Liver (tissue), 2 donors: Measurements from ENCODE around the gene RAD9A.

Source experiments
- CTCF ChIP-seq: fragments of 150-350 bp; IDR thresholded peaks from 2 replicates; pipeline ENCODE4 v1.5.1; 2017; ENCODE audit warnings: improper control_type of control experiment, low read depth, low read length; ENCODE audit not compliant: missing input control
- TF ChIP-seq, protein P1 (sequence below): IDR thresholded peaks from 2 replicates; pipeline ENCODE4 v1.6.1; 2016; ENCODE audit warnings: antibody characterized with exemption, mild to moderate bottlenecking
- donor health status: healthy.

- TF ChIP-seq CTCF = no peak
- TF ChIP-seq, protein P1, sequence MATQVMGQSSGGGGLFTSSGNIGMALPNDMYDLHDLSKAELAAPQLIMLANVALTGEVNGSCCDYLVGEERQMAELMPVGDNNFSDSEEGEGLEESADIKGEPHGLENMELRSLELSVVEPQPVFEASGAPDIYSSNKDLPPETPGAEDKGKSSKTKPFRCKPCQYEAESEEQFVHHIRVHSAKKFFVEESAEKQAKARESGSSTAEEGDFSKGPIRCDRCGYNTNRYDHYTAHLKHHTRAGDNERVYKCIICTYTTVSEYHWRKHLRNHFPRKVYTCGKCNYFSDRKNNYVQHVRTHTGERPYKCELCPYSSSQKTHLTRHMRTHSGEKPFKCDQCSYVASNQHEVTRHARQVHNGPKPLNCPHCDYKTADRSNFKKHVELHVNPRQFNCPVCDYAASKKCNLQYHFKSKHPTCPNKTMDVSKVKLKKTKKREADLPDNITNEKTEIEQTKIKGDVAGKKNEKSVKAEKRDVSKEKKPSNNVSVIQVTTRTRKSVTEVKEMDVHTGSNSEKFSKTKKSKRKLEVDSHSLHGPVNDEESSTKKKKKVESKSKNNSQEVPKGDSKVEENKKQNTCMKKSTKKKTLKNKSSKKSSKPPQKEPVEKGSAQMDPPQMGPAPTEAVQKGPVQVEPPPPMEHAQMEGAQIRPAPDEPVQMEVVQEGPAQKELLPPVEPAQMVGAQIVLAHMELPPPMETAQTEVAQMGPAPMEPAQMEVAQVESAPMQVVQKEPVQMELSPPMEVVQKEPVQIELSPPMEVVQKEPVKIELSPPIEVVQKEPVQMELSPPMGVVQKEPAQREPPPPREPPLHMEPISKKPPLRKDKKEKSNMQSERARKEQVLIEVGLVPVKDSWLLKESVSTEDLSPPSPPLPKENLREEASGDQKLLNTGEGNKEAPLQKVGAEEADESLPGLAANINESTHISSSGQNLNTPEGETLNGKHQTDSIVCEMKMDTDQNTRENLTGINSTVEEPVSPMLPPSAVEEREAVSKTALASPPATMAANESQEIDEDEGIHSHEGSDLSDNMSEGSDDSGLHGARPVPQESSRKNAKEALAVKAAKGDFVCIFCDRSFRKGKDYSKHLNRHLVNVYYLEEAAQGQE = no peak
These were observed 22.5 kb upstream of the RAD9A start for GRCh38 chr11:67369275-67369674.
